HG02973 (cell line): ENCODE measurements around the gene SGCG.
"Not testable (repeated sequence)": the region's sequence is repeated elsewhere in the genome, so short reads cannot be mapped to it uniquely, and the experiment has no call there.

Experiments used
- ATAC-seq: cut with Tn5 transposase; IDR thresholded peaks from one replicate; pipeline ENCODE4 v1.9.1; 2021; ENCODE audit warnings: moderate library complexity; ENCODE audit not compliant: unreplicated experiment

The SGCG gene

GRCh38 chr13:23180711-23181110, at the start of gene SGCG:
TSS of gene SGCG (plus strand) at chr13:23180979. CDS start at chr13:23203695, 22,716 bp downstream.
- ATAC-seq = no peak

GRCh38 chr13:23134542-23134941, 46.2 kb upstream of the SGCG start:
- no peak for ATAC-seq

- ATAC-seq = no peak
These were observed 40.3 kb upstream of the SGCG start for GRCh38 chr13:23140492-23140891.

- no peak for ATAC-seq
These were observed 38.8 kb upstream of the SGCG start for GRCh38 chr13:23141964-23142363.

GRCh38 chr13:23142607-23143006, 38.2 kb upstream of the SGCG start:
- ATAC-seq = not testable (repeated sequence)

- no peak for ATAC-seq
These were observed 36.3 kb upstream of the SGCG start for GRCh38 chr13:23144431-23144830.

- no peak for ATAC-seq
These were observed 34.8 kb upstream of the SGCG start for GRCh38 chr13:23146006-23146405.

- ATAC-seq = no peak
These were observed 33.8 kb upstream of the SGCG start for GRCh38 chr13:23146811-23147625.

- ATAC-seq = no peak
These were observed 33.0 kb upstream of the SGCG start for GRCh38 chr13:23147827-23148226.

- no peak for ATAC-seq
These were observed 23.0 kb upstream of the SGCG start for GRCh38 chr13:23157781-23158180.

- no peak for ATAC-seq
These were observed 21.5 kb upstream of the SGCG start for GRCh38 chr13:23159205-23159759.

- no peak for ATAC-seq
These were observed 20.8 kb upstream of the SGCG start for GRCh38 chr13:23159760-23160637.

GRCh38 chr13:23160638-23161480, 19.9 kb upstream of the SGCG start:
- ATAC-seq = no peak

- ATAC-seq = no peak
These were observed 19.3 kb upstream of the SGCG start for GRCh38 chr13:23161481-23161825.

- no peak for ATAC-seq
These were observed 4.9 kb upstream of the SGCG start for GRCh38 chr13:23175920-23176319.

- ATAC-seq = no peak
These were observed 1.4 kb downstream of the SGCG start for GRCh38 chr13:23182142-23182541.

GRCh38 chr13:23183292-23183691, 2.5 kb downstream of the SGCG start:
- ATAC-seq = no peak

GRCh38 chr13:23185542-23185941, 4.8 kb downstream of the SGCG start:
- no peak for ATAC-seq

GRCh38 chr13:23201870-23202269, 21.1 kb downstream of the SGCG start:
- no peak for ATAC-seq

GRCh38 chr13:23202383-23202782, 21.6 kb downstream of the SGCG start:
- no peak for ATAC-seq

GRCh38 chr13:23203516-23203915, 22.7 kb downstream of the SGCG start:
- no peak for ATAC-seq
